Activated T-cell treated with anti-CD3 and anti-CD28 coated beads for 1 hour (primary cell): Measurements from ENCODE around the gene AKAP13.
A peak's percentile ranks its signal among the peaks of the same experiment; 100 is the strongest.
"Not testable (repeated sequence)": the region's sequence is repeated elsewhere in the genome, so short reads cannot be mapped to it uniquely, and the experiment has no call there.

ENCODE experiments used
- DNase-seq: peaks from one replicate; pipeline ENCODE4 v3.0.0-alpha.2; 2020; ENCODE audit warnings: low read depth

AKAP13 gene

GRCh38 chr15:85576392-85576791 is 196.0 kb downstream of the AKAP13 start:
- DNase-seq, result no peak

- no peak for DNase-seq
Observed at GRCh38 chr15:85578941-85579701, 198.7 kb downstream of the AKAP13 start.

GRCh38 chr15:85579957-85580694 is 199.7 kb downstream of the AKAP13 start:
- no peak for DNase-seq

- no peak for DNase-seq
Observed at GRCh38 chr15:85580879-85581278, 200.5 kb downstream of the AKAP13 start.

GRCh38 chr15:85581495-85581894 is 201.1 kb downstream of the AKAP13 start:
- no peak for DNase-seq

GRCh38 chr15:85582131-85583079 is 202.0 kb downstream of the AKAP13 start:
- DNase-seq, result peak; percentile 43

GRCh38 chr15:85583442-85583841 is 203.0 kb downstream of the AKAP13 start:
- DNase-seq, result no peak

GRCh38 chr15:85583923-85584390 is 203.6 kb downstream of the AKAP13 start:
- DNase-seq, result peak; percentile 20

- DNase-seq, result no peak
Observed at GRCh38 chr15:85584872-85585271, 204.5 kb downstream of the AKAP13 start.

- DNase-seq, result not testable (repeated sequence)
Observed at GRCh38 chr15:85586196-85586595, 205.8 kb downstream of the AKAP13 start.

GRCh38 chr15:85587707-85588411 is 207.5 kb downstream of the AKAP13 start:
- DNase-seq, result no peak

GRCh38 chr15:85588677-85589076 is 208.3 kb downstream of the AKAP13 start:
- no peak for DNase-seq

GRCh38 chr15:85589851-85590250 is 209.4 kb downstream of the AKAP13 start:
- DNase-seq, result no peak

GRCh38 chr15:85591622-85592021 is 211.2 kb downstream of the AKAP13 start:
- DNase-seq, result no peak

GRCh38 chr15:85592148-85592547 is 211.7 kb downstream of the AKAP13 start:
- no peak for DNase-seq

GRCh38 chr15:85593809-85594445 is 213.5 kb downstream of the AKAP13 start:
- DNase-seq, result no peak

GRCh38 chr15:85595804-85596536 is 215.6 kb downstream of the AKAP13 start:
- DNase-seq, result no peak

GRCh38 chr15:85597155-85597815 is 216.9 kb downstream of the AKAP13 start:
- no peak for DNase-seq

- no peak for DNase-seq
Observed at GRCh38 chr15:85598219-85598618, 217.8 kb downstream of the AKAP13 start.
